HG03457 (cell line): ENCODE results near the gene WDR70.
"Not testable (repeated sequence)": the region's sequence is repeated elsewhere in the genome, so short reads cannot be mapped to it uniquely, and the experiment has no call there.

Source experiments
- ATAC-seq: cut with Tn5 transposase; IDR thresholded peaks from one replicate; pipeline ENCODE4 v1.9.1; 2021; ENCODE audit warnings: moderate number of reproducible peaks; ENCODE audit not compliant: unreplicated experiment

Gene WDR70

GRCh38 chr5:37787742-37788141 is 408.6 kb downstream of the WDR70 start:
- ATAC-seq, result no peak

GRCh38 chr5:37789991-37790390 is 410.9 kb downstream of the WDR70 start:
- ATAC-seq, result no peak

GRCh38 chr5:37791321-37791720 is 412.2 kb downstream of the WDR70 start:
- no peak for ATAC-seq

DNA sequence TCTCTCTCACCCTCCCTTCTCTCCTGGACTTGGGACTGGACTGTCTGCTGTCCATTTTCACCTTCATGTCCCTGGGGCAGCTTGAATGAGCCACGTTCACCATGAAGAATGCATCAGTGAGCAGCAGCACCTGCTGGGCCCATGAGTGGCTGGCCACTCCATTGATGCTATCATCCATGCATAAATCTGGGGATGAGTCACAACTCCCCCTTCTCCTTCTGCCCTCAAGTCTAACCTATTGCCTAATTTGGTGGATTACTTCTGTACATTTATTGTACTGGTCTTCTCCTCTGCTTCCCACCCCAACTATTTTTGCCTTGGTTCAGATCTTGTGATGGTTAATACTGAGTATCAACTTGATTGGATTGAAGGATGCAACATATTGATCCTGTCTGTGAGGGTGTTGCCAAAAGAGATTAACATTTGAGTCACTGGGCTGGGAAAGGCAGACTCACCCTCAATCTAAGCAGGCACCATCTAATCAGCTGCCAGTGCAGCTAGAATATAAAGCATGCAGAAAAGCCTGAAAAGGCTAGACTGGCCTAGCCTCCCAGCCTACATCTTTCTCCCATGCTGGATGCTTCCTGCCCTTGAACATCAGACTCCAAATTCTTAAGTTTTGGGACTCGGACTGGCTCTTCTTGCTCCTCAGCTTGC is 414.0 kb downstream of the WDR70 start:
- no peak for ATAC-seq

DNA sequence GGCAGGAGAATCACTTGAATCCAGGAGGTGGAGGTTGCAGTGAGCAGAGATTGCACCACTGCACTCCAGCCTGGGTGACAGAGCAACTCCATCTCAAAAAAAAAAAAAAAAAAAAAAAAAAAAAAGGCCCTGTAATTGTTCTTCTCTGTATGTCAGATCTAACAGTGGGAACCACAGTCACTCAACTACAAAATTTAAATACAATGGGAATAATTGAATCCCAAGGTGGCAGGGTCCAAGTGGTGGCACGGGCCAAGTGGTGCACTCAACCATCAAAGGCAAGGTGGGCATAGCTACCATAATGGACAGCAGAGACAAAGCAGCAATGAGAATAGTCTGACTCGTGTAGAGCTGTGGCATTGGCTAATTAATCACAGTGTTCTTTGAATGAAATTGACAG is 416.2 kb downstream of the WDR70 start:
- ATAC-seq, result not testable (repeated sequence)

DNA sequence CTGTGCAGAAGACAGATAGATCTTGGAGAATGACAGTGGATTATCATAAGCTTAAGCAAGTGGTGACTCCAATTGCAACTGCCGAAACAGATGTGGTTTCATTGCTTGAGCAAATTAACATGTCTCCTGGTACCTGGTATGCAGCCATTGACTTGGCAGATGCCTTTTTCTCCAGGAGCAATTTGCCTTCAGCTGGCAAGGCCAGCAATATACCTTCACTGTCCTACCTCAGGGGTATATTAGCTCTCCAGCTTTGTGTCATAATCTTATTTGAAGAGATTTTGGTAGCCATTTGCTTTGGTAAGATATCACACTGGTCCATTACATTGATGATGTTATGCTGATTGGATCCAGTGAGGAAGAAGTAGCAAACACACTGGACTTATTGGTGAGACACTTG is 417.3 kb downstream of the WDR70 start:
- ATAC-seq, result not testable (repeated sequence)

DNA sequence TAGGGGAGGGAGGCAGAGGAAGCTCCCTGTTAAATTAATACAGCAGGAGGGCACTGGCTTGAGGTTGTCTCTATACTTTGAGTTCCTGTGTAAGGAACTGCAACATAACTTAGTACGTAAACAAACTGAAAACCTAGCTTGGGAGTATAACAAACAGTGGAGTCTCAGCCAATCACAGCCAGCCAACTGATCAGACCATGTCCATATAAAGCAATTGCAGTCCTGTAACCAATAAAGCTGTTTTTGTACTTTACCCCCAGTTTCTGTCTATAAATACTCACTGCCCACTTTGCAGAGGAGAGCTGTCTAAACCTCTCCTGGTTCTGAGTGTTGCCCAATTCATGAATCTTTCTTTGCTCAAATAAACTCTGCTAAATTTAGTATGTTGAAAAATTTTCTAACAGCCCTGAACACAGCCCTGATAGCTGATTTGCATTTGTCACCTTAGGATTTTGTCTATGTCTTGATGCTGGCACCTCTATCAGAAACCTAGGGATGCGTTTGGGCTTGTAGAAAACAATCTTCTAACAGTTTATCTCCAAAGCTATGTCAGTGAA is 420.8 kb downstream of the WDR70 start:
- ATAC-seq, result no peak

DNA sequence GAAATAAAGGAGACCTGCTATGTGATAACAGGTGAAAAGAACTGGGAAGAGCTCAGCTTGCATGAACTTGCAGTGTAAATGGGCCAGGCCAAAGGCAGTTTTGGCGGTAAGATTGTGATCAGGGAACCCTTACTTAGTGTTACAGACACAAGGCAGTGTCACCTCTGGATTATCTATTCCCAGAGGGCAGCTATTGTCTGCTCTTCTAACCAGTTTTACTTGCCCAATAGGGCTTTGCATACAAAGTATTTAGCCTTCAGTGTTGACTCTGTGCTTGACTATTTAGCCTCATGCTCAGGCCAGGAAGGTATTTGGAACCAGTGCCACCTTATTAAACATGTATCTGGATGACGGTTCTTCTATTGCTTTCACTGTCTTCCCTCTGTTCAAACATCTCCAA is 422.4 kb downstream of the WDR70 start:
- no peak for ATAC-seq
